ENCODE data around the gene CLGN. TPM values are rescaled to one million over a fixed set of nuclear protein-coding genes. Genes with fewer than 3 reads are reported as not detected.
A peak's percentile ranks its signal among the peaks of the same experiment; 100 is the strongest.

The CLGN gene
- total and polyA plus RNA-seq, 2 of the 13 experiments (the other 11 are each of a cell fraction or from before 2014, with no cell fraction given), result 7.2 to 17.0 TPM

GRCh38 chr4:140363051-140363450, 64.4 kb downstream of the CLGN start (continued):
- TF ChIP-seq, protein P1, sequence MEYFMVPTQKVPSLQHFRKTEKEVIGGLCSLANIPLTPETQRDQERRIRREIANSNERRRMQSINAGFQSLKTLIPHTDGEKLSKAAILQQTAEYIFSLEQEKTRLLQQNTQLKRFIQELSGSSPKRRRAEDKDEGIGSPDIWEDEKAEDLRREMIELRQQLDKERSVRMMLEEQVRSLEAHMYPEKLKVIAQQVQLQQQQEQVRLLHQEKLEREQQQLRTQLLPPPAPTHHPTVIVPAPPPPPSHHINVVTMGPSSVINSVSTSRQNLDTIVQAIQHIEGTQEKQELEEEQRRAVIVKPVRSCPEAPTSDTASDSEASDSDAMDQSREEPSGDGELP (IDR thresholded peaks at IDR 0.05; ENCODE audit: borderline replicate concordance, low read depth), result no peak
- TF ChIP-seq SIX1 (CRISPR knock-in tag; IDR thresholded peaks at IDR 0.05; ENCODE audit: borderline replicate concordance) (no peak), MAFF (IDR thresholded peaks at IDR 0.05; ENCODE audit: low read depth, low read length) (no peak), ZNF232 (CRISPR knock-in tag; IDR thresholded peaks at IDR 0.05; ENCODE audit: borderline replicate concordance) (no peak), PATZ1 (CRISPR knock-in tag; IDR thresholded peaks at IDR 0.05) (no peak), MEIS1 (CRISPR knock-in tag; IDR thresholded peaks at IDR 0.05; ENCODE audit: borderline replicate concordance) (no peak), ZNF841 (CRISPR knock-in tag; IDR thresholded peaks at IDR 0.05; ENCODE audit: borderline replicate concordance) (no peak), SOX6 (IDR thresholded peaks at IDR 0.05) (no peak), SOX6 (CRISPR knock-in tag; IDR thresholded peaks at IDR 0.05) (peak; percentile 30; the same call in 1 of the 2 replicates), BRCA1 (CRISPR knock-in tag; IDR thresholded peaks at IDR 0.05) (no peak), HMG20A (CRISPR knock-in tag; IDR thresholded peaks at IDR 0.05; ENCODE audit: borderline replicate concordance) (peak; percentile 62; the same call in 1 of the 2 replicates), ZNF282 (IDR thresholded peaks at IDR 0.05; ENCODE audit: partially characterized antibody) (no peak), SP5 (CRISPR knock-in tag; IDR thresholded peaks at IDR 0.05; ENCODE audit: borderline replicate concordance, low read depth) (no peak), ETV6 (CRISPR knock-in tag; conservative IDR thresholded peaks at IDR 0.05) (no peak), ZKSCAN5 (CRISPR knock-in tag; IDR thresholded peaks at IDR 0.05) (no peak), NFKBIZ (CRISPR knock-in tag; IDR thresholded peaks at IDR 0.05) (no peak), ZNF883 (CRISPR knock-in tag; IDR thresholded peaks at IDR 0.05; ENCODE audit: not compliant biosample characterization) (no peak), ZNF768 (CRISPR knock-in tag; IDR thresholded peaks at IDR 0.05) (no peak), KMT2B (CRISPR knock-in tag; IDR thresholded peaks at IDR 0.05) (0 out of 2 replicates have a peak, but pooled peaks have one; percentile 21), ESRRA (CRISPR knock-in tag; IDR thresholded peaks at IDR 0.05; ENCODE audit: low read depth) (no peak)
- TF ChIP-seq, protein P2, sequence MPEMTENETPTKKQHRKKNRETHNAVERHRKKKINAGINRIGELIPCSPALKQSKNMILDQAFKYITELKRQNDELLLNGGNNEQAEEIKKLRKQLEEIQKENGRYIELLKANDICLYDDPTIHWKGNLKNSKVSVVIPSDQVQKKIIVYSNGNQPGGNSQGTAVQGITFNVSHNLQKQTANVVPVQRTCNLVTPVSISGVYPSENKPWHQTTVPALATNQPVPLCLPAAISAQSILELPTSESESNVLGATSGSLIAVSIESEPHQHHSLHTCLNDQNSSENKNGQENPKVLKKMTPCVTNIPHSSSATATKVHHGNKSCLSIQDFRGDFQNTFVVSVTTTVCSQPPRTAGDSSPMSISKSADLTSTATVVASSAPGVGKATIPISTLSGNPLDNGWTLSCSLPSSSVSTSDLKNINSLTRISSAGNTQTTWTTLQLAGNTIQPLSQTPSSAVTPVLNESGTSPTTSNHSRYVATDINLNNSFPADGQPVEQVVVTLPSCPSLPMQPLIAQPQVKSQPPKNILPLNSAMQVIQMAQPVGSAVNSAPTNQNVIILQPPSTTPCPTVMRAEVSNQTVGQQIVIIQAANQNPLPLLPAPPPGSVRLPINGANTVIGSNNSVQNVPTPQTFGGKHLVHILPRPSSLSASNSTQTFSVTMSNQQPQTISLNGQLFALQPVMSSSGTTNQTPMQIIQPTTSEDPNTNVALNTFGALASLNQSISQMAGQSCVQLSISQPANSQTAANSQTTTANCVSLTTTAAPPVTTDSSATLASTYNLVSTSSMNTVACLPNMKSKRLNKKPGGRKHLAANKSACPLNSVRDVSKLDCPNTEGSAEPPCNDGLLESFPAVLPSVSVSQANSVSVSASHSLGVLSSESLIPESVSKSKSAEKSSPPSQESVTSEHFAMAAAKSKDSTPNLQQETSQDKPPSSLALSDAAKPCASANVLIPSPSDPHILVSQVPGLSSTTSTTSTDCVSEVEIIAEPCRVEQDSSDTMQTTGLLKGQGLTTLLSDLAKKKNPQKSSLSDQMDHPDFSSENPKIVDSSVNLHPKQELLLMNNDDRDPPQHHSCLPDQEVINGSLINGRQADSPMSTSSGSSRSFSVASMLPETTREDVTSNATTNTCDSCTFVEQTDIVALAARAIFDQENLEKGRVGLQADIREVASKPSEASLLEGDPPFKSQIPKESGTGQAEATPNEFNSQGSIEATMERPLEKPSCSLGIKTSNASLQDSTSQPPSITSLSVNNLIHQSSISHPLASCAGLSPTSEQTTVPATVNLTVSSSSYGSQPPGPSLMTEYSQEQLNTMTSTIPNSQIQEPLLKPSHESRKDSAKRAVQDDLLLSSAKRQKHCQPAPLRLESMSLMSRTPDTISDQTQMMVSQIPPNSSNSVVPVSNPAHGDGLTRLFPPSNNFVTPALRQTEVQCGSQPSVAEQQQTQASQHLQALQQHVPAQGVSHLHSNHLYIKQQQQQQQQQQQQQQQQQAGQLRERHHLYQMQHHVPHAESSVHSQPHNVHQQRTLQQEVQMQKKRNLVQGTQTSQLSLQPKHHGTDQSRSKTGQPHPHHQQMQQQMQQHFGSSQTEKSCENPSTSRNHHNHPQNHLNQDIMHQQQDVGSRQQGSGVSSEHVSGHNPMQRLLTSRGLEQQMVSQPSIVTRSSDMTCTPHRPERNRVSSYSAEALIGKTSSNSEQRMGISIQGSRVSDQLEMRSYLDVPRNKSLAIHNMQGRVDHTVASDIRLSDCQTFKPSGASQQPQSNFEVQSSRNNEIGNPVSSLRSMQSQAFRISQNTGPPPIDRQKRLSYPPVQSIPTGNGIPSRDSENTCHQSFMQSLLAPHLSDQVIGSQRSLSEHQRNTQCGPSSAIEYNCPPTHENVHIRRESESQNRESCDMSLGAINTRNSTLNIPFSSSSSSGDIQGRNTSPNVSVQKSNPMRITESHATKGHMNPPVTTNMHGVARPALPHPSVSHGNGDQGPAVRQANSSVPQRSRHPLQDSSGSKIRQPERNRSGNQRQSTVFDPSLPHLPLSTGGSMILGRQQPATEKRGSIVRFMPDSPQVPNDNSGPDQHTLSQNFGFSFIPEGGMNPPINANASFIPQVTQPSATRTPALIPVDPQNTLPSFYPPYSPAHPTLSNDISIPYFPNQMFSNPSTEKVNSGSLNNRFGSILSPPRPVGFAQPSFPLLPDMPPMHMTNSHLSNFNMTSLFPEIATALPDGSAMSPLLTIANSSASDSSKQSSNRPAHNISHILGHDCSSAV (CRISPR knock-in tag; IDR thresholded peaks at IDR 0.05; ENCODE audit: borderline replicate concordance), result no peak
